ENCODE measurements around the gene RPS15.
A peak's percentile ranks its signal among the peaks of the same experiment; 100 is the strongest.

The RPS15 gene

DNA sequence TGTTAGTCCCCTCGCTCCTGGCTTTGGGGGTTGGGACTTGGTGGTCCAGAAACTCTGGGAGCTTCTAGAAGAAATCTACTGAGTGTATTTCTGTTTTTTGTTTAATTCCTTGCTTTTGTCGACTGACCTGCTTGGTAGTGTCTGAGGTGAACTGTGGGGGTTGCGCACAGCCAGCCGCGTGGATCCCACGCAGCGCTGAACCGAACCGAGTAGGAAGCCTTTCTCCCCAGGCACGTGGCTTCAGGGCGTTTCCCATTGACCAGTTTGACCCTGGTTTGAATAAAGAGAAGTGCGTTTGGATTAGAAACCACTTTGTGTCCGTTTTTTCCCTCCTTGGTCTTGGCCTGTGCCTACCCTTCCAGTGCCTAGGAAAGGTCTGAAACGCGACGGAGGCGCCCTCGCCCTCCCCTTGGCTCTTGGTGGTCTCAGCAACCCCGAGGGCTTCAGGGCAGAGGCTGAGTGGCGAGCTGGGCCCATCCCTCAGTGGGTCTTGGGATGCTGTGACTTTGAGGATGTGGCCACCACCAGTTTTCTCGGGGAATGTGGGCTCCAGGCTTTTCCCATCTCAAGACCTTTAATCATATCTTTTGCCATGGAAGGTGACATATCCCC, 2.7 kb upstream of the RPS15 start:
- DNase-seq, result no peak

DNA sequence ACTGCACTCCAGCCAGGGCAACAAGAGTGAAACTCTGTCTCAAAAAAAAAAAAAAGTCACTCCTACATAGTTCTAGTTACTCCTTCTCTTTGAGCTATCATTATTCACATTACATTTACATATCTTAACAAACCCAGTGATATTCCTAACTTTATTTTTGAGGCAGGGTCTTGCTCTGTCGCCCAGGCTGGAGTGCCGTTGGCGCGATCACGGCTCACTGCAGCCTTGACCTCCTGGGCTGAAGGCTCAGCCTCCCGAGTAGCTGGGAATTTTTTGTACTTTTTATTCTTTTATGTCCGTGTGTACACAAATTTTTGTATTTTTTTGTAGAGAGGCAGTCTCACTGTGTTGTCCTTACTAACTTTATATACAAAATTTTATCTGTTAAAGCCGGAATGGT, 587 bp upstream of the RPS15 start:
- DNase-seq, result no peak

DNA sequence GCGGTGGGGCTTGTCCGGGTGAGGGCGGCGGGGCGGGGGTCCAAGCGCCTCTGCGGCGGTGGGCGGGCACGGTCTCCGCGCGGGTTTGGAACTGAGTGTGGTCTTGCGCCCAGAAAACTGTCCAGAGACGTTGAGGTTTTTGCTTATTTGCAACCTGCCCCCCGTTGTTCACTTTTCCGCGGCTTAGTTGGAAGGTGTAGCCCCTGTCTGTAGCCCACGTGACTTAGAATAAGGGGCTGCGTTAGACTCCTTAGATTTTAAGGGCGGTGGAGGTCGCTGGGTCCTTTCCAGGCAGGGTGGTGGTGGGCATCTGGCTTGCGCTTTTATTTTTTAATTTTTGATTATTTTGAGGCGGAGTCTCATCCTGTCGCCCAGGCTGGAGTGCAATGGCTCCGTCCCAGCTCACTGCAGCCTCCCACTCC, 748 bp downstream of the RPS15 start:
- no peak for DNase-seq

DNA sequence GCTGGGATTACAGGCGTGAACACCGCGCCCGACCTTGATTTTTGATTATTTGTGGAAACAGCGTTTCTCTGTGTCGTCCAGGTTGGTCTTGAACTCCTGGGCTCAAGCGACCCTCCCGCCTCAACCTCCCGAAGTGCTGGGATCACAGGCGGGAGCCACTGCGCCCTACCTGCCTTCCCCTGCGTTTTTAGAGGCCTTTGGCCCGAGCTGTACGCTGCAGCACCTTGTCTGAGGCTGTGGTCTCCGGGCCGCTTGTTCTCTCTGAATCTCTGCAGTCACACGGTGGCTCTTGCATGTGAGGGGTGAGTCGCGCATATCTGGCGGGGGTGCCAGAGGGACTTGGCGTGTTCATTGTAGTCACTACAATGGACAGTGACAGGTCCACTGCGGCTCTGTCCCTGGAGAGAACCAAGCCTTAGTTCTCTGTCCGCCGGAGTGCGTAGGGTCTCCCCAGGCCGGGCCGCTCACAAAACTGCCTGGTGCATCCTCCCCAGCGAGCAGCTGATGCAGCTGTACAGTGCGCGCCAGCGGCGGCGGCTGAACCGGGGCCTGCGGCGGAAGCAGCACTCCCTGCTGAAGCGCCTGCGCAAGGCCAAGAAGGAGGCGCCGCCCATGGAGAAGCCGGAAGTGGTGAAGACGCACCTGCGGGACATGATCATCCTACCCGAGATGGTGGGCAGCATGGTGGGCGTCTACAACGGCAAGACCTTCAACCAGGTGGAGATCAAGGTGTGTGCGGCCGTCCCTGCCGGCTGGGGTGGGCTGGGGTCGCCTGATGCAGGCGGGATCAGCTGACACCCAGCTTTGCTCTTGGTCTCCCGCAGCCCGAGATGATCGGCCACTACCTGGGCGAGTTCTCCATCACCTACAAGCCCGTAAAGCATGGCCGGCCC, 1.6 kb downstream of the RPS15 start:
- DNase-seq, result peak; percentile 21

DNA sequence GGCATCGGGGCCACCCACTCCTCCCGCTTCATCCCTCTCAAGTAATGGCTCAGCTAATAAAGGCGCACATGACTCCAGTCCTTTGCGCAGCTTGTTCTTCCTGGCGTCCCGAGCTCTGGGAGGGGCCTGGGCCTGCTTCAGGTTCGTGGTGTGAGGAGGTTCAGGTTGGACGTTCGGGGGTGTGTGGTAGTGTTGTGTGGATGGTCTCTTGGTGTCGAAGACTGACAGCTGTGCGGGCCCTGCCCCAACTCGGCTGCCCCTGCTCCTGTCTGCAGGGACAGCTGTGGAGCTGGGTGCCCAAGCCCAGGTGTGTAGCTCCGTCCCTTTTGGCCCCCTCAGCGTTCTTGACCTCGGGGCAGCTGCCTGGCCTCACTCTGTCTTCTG, 2.2 kb downstream of the RPS15 start:
- no peak for DNase-seq

DNA sequence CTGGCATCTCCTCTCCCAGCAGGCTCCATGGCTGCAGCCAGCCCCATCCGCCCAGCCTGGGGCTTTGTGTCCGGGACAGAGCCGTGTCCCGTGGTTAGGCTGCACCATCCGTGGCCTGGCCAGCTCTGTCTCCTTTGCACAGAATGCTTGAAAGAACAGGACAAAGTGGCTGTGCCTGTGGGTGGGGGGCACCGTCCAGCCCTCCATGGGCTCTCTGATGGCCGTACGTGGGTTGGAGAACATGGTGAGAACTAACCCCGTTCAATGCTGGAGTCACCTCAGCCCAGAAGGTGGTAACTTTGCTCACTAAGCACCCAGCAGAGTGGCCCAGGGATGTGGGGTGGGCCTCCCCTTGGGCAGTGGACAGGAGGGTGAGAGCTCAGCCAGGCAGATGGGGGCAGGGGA, 2.8 kb downstream of the RPS15 start:
- no peak for DNase-seq

DNA sequence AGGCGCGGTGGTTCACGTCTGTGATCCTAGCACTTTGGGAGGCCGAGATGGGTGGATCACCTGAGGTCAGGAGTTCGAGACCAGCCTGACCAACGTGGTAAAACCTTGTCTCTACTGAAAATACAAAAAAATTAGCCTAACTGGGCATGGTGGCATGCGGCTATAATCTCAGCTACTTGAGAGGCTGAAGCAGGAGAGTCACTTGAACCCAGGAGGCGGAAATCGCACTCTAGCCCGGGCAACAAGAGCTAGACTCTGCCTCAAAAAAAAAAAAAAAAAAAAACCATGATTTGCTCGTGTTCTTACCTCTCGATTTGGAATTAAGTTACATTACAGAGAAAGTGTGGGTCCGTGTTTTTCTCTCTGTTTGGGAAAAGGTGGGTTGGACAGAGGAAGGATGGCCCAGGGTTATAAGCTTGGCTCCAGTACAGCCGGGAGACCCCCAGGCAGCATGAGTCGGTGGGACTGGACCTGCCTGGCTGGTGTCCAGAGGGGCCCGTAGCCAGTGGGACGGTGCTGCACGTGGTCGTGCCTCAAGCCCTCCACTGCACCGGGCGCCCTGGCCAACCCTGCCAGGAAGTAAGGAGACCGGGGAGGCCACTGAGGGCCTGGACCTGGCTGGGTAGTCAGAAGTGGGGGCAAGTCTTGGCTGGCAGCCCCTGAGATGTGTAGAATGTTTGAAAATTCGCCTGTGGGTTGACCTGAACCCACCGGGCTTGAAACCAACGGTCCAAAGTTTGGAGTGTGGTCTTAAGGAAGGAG, 3.7 kb downstream of the RPS15 start:
- DNase-seq, result no peak

DNA sequence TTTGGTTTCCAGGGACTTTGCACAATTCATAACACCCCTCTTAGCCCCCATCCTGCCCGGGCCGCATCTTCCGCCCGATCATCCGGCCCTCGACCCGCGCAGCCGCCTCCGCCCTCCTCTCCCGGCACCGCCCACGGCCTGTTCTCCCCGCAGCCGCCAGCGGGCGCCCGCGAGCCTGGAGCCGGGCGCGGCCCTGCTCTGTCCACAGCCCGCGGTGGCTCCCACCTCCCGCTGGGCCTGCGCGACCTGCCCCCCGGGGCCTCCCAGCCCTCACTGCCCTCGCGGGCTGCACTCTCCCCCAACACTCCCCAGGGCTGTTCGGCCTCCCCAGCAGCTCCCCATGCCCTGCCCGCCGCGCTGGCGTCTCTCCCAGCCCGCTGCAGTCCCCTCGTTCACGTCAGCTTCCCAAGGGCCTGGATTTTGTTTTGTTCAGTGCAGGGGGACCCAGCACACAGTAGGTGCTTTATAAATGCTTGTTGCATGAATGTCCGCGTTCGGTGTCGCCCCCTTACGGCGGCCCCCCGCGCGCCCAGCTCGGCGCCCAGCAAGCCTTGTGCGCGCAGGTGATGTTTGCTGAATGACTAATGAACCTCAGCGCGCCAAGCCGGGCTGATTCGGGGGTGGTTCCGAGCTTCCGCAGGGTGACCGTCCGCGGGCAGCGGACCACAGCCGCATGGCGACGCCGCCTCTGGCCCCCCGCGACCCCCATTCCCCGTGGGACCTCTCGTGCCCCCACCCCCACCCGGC, 7.2 kb downstream of the RPS15 start:
- DNase-seq, result peak; percentile 67

DNA sequence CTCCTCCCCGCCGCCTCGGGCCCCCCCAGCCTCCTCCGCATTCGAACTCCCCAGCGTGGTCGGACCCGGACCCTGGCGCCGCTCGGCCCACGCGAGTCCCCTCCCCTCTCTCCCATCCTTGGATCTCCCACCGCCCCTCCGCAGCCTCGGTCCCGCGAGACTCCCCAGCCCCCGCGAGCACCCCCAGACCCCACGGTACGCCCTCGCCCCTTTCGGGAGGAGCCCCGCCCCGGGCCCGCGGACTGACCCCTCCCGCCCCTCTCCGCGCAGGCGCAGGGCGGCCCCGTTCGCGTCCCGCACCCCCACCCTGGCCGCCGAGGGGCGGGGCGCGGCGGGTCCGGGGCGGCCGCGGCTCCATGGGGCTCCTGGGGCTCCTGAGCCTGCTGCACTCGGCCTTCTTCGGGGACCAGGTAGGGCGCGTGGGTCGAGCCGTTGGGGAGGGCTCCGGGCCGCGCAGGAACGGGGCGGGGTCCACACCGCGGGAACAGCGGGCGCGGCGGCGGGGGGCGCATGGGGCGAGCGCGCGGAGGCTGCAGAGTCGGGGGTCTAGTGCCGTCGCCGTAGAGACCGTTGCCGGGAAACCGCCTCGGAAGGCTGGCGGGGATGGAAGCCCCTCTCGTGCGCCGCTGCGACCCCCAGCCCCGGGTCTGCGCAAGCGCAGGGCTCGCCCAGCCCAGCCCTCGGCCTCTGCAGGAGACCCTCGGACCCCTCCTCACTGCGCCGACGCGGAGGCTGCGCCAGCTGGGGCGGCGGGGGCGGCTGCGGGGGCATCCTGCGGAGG, 7.9 kb downstream of the RPS15 start:
- no peak for DNase-seq

DNA sequence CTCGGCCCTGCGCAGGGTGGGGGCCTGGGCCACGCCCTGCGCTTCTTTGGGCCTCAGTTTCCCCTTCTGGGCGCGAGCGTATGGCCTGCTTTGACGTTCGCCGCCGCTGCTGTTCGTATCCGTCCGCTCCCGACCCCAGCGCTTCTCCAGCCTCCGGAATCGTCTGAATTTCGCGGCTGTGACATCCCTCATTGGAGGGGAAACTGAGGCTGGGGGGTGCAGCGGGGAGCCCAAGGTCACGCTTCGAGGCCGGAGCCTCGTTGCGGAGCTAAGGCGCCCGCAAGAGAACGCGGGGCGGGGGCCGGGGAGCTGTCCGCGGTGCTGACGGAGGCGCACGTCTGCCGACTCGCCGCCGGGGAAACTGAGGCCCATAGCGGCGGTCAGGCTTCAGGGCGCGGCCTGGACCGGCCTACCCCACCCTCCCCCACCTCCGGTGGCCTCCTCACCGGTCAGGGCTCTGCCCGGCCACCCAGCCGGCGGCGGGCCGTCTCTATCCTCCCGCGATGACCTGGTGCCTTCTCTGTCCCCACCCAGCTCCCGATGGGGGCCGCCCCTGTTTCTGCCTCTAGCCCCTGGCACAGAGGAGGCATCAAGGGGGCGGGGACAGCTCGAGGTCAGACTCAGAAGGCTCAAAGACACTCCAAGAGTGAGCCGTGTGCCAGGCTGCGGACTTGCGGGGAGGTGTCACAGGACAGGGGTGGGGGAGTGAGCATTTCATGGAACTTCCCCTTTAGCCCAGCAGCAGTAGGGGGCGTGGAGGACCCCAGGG, 8.7 kb downstream of the RPS15 start:
- no peak for DNase-seq

DNA sequence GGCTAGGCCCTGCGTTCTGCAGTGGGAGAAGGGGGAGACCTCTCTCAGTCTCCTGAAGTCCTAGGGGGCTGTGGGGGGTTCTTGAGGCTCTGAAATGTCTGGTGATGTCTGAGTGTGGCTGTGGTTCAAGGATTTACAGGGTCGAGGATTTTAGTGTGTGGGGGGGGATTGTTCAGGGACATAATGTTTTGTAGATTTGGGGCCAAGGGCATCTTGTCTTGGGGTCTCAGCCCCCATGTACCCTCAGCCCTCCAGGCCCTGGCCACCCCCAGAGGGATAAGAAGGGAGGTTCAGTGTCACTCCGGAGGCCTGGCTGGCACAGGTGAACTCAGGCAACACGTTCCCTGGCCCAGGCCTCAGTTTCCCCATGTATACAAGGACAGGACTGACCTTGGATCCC, 9.3 kb downstream of the RPS15 start:
- no peak for DNase-seq

DNA sequence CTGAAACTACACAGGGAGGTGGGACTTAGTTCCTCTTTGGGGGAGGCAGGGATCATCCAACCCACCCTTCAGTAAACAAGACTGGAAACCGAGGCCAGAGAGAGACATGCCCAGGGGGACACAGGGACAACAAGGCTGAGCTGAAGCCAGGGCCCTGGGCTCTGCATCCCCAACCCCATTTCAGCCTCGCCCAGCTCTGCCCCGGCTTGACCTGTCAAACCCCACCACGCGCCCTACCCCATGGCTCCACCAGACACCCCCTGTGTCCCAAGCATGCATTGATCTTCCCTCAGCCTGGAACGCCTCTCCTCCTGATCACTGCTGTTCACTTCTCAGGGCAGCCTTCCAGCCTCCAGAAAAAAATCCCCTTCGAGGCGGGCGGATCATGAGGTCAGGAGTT, 9.7 kb downstream of the RPS15 start:
- no peak for DNase-seq

DNA sequence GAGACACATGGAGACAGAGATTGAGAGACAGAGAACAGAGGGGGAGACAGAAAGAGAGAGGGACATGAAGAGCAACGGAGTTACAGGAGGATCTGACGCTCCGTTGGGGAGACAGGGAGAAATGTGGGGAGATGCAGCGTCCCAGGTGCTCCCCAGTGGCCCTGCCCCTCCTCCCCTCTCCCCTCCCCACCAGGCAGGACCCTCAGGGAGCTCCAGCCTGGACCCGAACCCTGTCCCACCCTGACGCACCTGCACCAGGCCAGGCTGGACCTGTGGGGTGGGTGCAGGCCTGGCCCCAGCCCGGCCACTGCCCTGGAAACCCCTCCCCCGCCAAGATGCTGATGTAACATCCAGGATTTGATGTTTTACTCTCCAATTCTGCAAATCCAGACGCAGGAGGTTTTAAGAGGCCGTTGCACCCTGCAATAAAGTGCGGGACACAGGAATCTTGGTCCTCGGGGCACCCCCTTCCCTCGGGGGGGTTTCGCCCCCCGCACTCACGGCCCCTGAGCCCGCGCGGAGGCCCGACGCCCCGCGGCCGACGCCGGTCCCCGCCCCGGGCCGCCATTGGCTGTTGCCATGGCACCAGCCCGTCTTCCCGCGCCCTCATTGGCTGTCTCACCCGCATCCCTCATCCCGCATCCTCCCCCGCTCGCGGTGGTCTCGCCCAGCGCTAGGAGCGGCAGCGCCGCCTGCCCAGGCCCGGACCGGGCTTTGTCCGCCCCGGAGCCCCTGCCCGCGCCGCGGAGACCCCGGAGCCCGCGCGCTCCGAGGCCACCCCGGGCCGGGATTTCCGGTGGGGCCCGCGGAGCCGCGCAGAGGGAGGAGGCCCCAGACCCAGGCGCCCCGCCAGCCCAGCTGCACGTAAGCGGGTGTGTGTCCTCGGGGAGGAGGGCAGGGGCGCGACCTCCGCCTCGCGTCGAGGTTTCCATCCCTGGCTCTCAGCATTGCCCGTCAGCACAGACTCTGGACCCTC, 11.6 kb downstream of the RPS15 start, which contains the start of gene APC2:
Gene APC2 (plus strand): TSS at position 655 of the 976 bp plus-strand sequence. CDS start 2,881 bp downstream, outside the sequence.
- DNase-seq, result no peak

DNA sequence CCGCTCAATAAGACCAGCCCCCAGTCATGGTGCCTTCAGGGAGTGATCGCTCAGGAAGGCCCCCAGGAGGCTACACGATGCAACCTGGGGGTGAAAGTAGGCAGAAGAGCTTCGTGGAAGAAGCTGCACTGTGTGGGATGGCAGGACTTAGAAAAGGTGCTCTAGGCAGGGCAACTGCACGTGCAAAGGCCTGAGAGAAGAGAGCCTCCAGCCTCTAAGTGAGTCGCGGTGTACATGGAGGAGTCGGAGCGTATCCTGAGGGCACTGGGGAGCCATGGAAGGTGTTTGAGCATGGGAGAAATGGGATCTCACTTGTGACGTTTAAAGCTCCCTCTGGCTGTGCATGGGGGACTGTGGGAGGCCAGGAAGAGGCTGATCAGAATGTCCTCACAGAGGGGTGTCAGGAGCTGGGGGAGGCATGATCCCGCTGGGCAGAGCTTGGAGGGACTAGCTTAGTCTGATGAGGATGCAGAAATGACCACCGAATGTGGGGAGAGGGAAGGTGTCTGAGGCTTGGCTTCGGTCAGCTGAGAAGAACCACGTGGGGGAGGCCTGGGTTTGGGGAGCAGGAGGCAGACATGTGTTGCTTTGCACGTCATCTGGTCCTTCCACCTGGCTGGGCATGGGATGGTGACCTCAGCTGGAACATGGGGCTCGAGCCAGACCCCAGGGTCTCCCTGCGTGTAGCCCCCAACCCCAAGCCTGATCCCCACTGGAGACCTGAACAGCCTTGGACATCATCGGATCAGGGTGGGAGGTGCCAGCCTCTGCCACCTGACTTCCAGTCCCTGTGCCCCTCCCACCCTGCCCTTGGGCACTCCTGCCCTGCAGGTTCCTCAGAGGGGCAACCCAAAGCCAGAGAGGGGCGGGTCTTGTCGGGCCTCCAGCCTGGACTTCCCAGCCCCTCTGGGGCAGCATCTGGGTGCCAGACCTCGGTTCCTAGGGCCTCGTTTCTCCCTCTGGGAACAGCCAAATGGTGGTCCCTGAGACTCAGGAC, 12.8 kb downstream of the RPS15 start:
- no peak for DNase-seq

DNA sequence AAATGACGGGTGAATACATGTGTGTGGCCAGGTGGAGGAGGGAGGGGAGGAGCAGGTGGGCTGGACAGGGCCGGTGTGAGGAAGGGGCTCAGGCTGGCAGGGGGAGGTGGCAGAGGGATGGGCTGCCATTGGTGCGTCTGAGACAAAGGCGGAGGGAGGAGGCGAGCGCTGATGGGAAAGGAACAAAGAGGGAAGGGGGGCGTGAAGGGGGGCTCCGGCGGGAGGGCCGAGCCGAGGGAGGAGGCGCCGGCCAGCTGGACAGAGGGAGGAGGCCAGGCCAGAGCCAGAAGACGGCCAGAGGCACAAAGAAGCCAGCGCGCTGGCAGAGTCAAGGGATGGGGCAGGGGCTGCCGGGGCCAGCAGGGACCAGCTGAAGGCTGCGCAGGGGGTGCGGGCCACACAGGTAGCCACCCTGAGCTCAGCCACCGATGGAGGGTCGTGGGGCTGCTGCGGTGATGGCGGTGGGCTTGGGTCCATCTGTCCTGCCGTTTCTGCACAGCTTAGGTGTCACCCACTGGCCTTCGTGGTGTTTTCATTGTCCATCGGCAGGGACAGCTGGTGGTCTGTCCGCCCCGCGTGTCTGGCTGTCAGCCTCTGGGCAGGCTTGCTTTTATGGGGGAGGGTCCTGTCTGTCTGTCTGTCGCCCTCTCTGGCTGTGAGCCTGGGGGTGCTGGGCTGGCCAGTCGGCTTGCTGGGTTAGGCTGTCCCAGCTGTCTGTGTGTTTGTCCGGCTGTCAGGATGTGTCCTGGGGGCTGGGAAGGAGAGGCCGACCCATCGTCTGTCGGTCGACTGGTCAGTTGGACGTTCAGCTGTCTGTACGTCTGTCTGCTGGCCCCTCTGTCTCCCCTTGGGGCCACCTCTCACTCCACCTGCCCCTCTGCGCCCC, 14.0 kb downstream of the RPS15 start:
- DNase-seq, result no peak

DNA sequence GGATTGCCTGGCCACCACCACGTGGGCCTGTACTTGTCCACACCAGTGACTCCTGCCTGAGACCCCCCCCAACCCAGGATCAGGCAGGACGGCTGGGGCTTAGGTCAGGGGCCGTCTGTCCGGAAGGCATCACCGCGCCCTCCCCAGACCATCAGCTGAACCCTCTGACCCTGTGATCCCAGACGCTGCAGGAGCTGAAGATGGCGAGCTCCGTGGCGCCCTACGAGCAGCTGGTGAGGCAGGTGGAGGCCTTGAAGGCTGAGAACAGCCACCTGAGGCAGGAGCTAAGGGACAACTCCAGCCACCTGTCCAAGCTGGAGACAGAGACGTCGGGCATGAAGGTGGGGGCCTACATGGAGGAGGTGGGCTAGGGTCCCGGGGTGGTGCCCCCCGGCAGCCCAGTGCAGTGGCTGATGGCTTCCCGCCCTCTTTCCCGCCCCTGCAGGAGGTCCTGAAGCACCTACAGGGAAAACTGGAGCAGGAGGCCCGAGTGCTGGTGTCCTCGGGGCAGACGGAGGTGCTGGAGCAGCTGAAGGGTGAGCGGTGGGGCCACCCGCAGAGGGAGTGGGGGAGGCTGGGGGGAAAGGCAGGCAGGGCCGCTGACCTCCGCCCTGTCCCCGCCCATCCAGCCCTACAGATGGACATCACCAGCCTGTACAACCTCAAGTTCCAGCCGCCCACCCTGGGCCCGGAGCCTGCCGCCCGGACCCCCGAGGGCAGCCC, 14.8 kb downstream of the RPS15 start:
- DNase-seq, result no peak
